Ishikawa (cell line): ENCODE measurements around the gene KRT81.

Experiments used
- CREB1 ChIP-seq: IDR thresholded peaks from 2 replicates; pipeline ENCODE4 v1.6.1; 2012; ENCODE audit warnings: low read depth
- EGR1 ChIP-seq: IDR thresholded peaks from 2 replicates; pipeline ENCODE4 v1.6.1; 2012
- EP300 ChIP-seq: IDR thresholded peaks from 2 replicates; pipeline ENCODE4 v1.6.1; 2012; ENCODE audit warnings: borderline replicate concordance
- FOXM1 ChIP-seq: IDR thresholded peaks from 2 replicates; pipeline ENCODE4 v1.6.1; 2012; ENCODE audit warnings: low read depth, borderline replicate concordance
- NFIC ChIP-seq: IDR thresholded peaks from 2 replicates; pipeline ENCODE4 v1.6.1; 2012
- RAD21 ChIP-seq: IDR thresholded peaks from 2 replicates; pipeline ENCODE4 v1.6.1; 2012; ENCODE audit warnings: low read depth
- TAF1 ChIP-seq: IDR thresholded peaks from 2 replicates; pipeline ENCODE4 v1.6.1; 2012; ENCODE audit warnings: low read depth, mild to moderate bottlenecking
- TCF12 ChIP-seq: IDR thresholded peaks from 2 replicates; pipeline ENCODE4 v1.6.1; 2012; ENCODE audit warnings: low read depth
- YY1 ChIP-seq: IDR thresholded peaks from 2 replicates; pipeline ENCODE4 v1.6.1; 2012; ENCODE audit warnings: low read depth
- ZBTB7A ChIP-seq: IDR thresholded peaks from 2 replicates; pipeline ENCODE4 v1.6.1; 2012; ENCODE audit warnings: low read depth
- TF ChIP-seq, protein P1 (sequence below): IDR thresholded peaks from 2 replicates; pipeline ENCODE4 v1.6.1; 2012

DNA sequence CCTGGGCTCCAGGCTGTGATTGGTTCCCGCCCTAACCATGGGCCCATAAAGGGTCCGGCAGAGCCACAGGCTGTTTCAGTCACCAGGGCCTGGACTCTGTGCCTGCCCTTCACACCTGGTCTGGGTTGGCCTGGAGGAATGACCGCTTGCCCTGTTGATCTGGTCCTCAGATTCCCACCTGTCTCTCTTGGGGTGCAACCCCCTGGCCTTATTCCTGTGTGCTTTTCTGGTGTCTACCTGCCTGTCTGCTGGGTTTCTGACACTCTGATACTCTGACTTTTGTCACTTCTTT lies 32.8 kb upstream of the KRT81 start:
- TF ChIP-seq YY1 (no peak), RAD21 (no peak), FOXM1 (no peak), EGR1 (no peak), TAF1 (no peak), EP300 (no peak), TCF12 (no peak), NFIC (no peak), CREB1 (no peak), ZBTB7A (no peak)
- TF ChIP-seq, protein P1, sequence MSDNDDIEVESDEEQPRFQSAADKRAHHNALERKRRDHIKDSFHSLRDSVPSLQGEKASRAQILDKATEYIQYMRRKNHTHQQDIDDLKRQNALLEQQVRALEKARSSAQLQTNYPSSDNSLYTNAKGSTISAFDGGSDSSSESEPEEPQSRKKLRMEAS: no peak
